GM21423 (cell line): ENCODE results near the gene PROSER2.
A peak's percentile ranks its signal among the peaks of the same experiment; 100 is the strongest.

Source experiments
- ATAC-seq: cut with Tn5 transposase; IDR thresholded peaks from one replicate; pipeline ENCODE4 v1.9.1; 2021; ENCODE audit warnings: mild to moderate bottlenecking, moderate library complexity; ENCODE audit not compliant: unreplicated experiment

The PROSER2 gene, protein sequence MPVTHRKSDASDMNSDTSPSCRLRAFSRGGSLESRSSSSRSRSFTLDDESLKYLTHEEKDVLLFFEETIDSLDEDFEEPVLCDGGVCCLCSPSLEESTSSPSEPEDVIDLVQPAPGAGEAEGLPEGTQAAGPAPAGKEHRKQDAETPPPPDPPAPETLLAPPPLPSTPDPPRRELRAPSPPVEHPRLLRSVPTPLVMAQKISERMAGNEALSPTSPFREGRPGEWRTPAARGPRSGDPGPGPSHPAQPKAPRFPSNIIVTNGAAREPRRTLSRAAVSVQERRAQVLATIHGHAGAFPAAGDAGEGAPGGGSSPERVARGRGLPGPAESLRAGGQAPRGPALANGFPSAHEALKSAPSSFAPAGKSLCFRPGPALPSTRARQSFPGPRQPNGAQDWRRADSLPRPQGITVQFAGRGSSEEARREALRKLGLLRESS

DNA sequence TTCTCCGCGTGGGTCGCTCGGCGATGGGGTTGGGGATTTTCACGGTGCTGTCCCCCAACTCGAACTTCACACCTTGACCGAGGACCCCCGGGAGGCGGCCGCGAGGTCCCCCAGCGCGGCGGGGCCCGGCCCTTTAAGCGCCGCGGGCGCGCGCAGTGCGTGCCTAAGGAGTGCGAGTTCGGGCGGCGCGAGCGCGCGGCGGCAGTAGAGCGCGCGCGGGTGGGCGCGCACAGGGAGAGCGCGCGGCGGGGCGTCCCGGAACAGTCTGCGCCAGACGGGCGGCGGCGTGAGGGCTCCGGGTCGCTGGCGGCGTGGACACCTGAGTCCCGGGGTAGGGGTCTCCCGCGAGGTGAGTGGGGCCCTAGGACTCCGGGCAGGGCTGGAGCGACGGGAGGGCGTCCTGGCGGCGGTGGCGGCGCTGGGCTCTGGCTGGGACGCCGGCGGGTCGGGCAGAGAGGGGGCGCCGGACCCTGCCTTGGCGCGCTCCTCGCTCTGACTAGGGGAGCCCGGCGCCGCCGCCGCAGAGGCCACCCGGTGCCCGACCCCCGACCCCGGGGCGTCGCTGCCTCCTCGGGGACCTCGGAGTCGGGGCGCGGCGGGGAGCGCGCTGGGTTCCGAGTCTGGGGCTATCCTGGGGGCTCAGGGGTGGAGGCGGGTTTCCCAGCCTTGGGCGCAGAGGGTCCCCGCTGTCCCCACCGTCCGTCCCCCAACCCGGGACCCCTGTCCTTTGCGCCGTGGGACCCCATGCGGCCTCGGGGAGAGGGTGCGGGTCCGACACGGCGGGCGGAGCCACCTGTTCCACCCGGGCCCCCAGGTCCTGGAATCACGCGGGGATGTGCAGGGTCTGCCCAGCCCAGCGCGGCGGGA, at the start of gene PROSER2:
TSS of gene PROSER2 (plus strand) at position 235 of the 867 bp plus-strand sequence. CDS start 28,722 bp downstream, outside the sequence.
- ATAC-seq, result no peak

GRCh38 chr10:11773761-11774441, 49.3 kb upstream of the PROSER2 start:
- no peak for ATAC-seq

- no peak for ATAC-seq
Measured at GRCh38 chr10:11775412-11775811, 47.7 kb upstream of the PROSER2 start.

DNA sequence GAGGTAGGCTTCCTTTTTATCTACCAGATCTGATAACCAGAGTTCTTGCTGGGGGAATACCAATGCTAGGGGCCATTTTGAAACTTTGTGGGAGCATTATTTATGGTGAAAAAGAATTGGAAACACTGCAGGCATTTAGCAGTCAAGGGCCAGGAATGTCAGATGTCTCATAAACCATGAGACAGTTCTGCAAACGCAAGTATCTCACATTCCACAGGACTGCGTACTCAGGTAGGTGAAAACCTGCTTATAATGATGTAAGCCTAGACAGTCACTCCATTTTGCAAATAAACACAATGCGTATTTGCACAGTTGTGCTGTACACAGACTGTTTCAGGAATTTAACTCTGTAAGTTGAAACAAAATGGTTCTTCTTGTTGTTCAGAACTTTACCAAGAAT, 47.1 kb upstream of the PROSER2 start:
- ATAC-seq, result no peak

GRCh38 chr10:11781114-11781513, 42.0 kb upstream of the PROSER2 start:
- no peak for ATAC-seq

DNA sequence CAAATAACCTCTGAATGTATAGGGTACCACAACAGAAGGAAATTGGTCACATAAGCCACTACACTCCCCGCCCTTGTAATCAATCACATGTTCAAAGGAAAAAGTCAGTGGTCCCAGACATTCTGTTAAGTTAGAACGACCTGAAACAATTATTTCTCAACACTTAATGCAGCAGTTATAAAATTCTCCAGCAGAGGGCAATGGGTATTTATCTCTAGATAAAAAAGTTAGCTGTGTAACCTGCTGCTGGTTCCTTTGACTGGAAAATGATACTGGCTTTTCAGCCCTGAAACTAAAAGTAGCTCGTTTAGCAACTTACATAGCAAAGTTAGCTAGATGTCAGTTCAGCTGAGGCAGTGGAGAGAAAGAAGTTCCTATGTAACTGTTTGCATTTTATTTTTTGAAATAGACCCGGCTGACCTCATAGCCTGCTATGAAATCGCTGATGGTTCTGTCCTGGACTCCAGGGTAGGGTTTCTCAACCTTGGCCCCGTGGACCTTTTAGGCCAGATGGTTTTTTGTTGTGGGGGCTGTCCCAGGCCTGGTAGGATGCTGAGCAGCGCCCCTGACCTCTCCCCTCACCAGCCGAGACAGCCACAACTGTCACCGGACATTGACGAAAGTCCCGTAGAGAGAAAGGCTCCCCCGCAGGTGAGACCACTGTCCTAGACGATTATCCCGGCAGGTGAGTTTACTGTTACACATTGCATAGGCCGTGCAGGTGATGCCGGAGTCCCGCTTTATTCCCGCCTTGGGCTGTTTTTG, 40.2 kb upstream of the PROSER2 start:
- ATAC-seq, result peak; percentile 78

DNA sequence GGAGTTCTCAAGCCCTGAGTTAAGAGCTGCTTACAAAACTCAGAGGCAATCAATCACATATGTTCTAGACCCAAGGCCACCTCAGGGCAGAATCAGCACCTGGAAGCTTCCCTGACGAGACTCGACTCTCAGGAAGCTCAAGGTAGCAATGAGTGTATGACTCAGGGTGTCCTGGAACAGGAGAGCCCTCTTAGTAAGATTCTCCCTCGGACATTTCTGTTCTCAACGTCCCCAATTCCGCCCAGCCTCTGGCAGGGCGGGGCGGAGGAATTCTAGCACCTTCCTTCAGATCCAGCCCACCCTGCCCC, 39.6 kb upstream of the PROSER2 start:
- no peak for ATAC-seq

DNA sequence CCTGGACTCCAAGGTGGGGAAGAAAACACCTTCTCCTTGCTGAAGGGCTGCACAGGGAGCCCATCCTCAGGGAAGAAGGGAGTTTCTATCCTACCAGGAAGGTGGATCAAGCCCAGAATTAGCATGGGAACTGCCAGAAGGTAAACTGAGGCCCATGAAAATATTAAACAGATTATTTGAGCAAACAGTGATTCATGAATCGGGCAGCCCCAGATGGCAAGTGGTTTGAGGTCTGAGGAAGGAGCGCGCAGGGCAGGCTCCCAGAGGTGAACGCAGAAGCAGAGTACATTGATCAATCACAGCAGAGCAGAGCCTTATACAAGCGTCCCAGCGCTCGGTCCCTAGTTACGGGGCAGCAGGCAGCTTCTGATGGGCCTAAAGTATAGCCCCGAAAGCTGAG, 35.8 kb upstream of the PROSER2 start:
- ATAC-seq, result no peak

GRCh38 chr10:11787846-11788245, 35.3 kb upstream of the PROSER2 start:
- ATAC-seq, result no peak

- no peak for ATAC-seq
Measured at GRCh38 chr10:11789306-11789705, 33.9 kb upstream of the PROSER2 start.

DNA sequence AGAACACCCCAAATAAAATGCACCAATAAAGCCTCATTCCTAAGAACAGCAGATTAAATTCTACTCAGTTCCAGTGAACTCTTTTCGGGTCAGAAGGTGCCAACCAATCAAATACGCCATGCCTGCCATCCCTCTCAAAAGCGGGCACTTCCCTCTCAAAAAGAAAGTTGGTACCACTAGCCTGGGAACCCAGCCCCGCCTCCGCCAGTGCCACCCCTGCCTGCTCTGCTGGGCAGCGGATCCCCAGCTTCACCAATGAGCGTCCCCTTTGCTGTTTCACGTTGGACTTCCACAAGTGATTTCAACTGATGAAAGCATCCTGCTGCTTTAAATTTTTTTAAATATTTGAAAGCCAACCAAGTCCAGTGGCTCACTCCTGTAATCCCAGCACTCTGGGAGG, 33.2 kb upstream of the PROSER2 start:
- no peak for ATAC-seq

GRCh38 chr10:11793762-11794479, 29.2 kb upstream of the PROSER2 start:
- no peak for ATAC-seq

DNA sequence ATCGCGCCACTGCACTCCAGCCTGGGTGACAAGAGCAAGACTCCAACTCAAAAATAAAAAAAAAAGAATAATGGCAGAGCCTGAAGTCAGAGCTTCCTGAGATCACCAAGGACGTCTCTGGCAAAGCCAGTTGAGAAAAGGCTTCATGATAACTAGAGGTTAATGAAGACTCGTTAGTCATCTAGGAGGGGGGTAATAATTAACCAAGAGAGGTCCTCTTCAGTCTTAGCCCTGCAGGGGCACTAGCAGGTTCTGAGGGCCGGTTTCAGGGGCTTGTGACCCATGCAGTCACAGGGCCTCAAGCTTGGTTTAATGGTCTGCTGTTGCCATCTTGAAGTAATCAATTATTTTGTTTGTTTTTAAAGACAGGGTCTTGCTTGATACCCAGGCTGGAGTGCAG, 28.6 kb upstream of the PROSER2 start:
- ATAC-seq, result no peak

GRCh38 chr10:11795101-11795920, 27.8 kb upstream of the PROSER2 start:
- ATAC-seq, result no peak

DNA sequence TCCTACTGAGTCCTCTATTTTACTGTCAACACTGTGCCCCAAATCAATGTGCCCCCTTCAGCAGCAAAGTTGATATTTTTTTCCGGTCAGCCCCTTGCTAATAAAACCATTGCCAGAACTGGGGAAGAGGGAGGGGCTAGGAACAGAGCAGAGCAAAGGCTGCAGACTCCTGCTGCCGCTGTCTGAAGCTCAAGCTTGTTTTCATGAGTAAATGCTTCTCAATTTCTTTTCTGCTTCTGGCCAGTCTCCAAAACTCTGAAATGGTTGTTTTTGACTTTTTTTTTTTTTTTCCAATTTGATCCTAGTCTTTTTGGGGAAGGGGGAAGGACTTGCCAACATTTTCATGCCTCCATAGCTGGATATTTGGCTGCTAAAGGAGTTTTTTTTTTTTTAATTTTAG, 26.7 kb upstream of the PROSER2 start:
- ATAC-seq, result no peak

- ATAC-seq, result no peak
Measured at GRCh38 chr10:11797281-11797680, 25.9 kb upstream of the PROSER2 start.

DNA sequence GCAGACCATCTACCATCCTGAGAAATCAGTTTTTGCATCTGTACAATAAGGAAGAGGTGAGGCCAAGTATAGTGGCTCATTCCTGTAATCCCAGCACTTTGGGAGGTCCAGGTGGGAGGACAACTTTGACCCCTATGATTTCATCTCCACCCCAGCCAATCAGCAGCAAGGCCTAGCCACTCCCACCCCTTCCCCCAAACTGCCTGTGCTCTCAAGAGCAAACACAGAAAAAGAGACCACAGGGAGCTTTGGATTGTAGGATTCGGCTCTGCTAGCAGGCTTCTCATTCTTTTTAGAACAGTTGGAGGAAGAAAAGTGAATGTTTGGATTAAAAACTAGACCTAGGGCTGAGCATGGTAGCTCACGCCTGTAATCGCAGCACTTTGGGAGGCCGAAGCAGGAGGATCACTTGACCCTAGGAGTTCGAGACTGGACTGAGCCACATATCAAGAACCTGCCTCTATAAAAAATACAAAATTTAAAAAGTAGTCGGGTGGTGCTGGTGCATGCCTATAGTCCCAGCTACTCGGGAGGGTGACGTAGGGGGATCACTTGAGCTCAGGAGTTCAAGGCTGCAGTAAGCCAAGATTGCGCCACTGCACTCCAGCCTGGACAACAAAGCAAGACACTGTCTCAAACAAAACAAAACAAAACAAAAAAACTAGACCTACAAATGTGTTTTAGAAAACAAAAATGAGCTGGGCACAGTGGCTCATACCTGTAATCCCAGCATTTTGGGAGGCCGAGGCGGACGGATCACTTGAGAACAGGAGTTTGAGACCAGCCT, 25.1 kb upstream of the PROSER2 start:
- ATAC-seq, result no peak
